NCI-H1105 (cell line): ENCODE data around the gene RGS16.
A peak's percentile ranks its signal among the peaks of the same experiment; 100 is the strongest.

Source experiments
- DNase-seq: peaks from one replicate; lab custom pipeline; 2025; lab: John Stamatoyannopoulos, UW

Gene RGS16

DNA sequence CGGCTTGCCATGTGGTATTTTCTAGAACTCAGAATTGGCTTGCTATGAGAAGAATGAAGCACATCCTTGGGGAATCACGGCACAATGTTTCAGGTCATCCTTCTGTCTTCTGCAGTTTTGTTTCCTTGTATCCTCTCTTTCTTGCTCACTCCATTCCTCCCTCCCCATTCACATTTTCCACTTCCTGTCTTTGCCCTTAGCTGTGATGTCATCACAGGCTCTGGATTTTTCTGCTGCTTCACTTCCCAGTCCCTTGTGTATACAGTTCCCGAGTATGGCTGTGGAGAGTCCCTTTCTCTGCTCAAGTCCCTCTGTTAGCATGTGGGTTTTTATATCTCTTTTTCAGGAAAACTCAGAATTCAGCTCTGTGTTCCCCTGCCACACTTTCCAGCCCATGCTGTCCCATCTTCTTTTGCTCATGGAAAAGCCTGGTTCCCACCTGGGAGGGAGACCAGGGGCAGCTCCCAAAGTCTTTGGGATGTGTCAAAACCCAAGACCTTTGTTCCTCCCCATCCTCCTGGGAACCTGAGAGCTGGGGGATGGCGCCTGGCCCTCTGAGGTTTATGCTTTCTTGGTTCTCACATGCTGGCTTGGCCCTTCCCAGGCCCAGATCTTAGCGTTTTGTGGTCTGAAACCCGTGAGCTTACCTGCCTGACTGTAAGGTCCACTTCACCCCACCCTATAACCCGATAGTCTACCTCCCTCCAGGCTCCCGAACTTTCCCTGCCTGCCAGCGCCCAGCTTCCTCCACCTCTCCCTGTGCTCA, 4.8 kb upstream of the RGS16 start:
- no peak for DNase-seq

GRCh38 chr1:182608236-182608635, 4.0 kb upstream of the RGS16 start:
- DNase-seq, result no peak

GRCh38 chr1:182607566-182607965, 3.4 kb upstream of the RGS16 start:
- DNase-seq, result no peak

GRCh38 chr1:182603646-182604174, 479 bp downstream of the RGS16 start:
- DNase-seq, result no peak

GRCh38 chr1:182602935-182603645, 1.1 kb downstream of the RGS16 start:
- DNase-seq, result no peak

GRCh38 chr1:182601913-182602312, 2.3 kb downstream of the RGS16 start:
- DNase-seq, result no peak

- peak; percentile 81 for DNase-seq
These were observed 2.8 kb downstream of the RGS16 start for GRCh38 chr1:182601416-182601786.

DNA sequence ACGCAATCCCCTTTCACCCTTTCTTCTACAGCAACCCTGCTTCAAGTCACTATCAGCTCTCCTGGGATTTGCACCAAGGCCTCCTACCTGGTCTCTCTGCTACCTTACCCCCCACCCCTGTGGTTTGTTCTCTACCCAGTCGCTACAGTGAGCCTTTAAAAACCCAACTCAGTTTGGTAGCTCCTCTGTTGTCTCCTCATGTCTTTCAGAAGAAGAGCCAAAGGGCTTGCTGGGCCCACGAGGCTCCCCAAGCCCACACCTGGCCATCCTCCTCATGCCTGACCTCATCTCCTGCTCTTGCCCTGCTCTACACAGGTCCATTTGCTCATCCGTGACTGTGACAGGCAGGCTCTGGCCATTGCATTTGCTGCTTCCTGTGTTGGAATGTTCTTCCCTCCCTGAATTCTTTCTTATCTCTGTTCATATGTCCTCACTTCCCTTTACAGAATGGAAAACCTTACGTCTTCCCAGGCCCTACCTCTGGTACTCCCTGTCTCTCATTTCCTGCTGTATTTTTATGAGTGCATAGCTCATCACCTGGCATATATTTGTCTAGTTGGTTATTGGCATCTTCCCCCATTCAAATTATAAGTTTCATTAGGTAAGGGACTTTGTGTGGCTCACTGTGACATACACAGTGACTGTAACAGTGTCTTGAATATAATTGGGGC, 3.3 kb downstream of the RGS16 start:
- DNase-seq, result no peak

- no peak for DNase-seq
These were observed 4.0 kb downstream of the RGS16 start for GRCh38 chr1:182600036-182600713.

- no peak for DNase-seq
These were observed 4.8 kb downstream of the RGS16 start for GRCh38 chr1:182599339-182599738.

DNA sequence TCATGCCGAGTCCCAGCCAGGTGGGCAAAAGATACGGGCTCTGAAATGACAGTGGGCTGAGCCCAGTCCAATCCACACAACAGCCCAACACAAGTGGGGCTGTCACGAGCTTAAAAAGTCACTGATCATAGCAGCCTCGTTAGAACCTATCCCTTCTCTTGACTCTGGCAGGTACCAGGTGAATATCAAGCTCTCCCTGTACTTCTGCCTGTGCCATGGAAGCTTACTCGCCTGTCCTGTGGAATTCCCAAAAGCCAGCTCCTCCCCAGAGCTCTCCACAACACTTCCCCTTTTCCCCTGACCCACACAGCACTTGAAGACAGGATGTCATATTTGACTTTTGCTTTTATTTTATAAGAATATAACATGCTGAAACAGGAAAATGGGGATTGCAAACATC, 5.9 kb downstream of the RGS16 start:
- no peak for DNase-seq

DNA sequence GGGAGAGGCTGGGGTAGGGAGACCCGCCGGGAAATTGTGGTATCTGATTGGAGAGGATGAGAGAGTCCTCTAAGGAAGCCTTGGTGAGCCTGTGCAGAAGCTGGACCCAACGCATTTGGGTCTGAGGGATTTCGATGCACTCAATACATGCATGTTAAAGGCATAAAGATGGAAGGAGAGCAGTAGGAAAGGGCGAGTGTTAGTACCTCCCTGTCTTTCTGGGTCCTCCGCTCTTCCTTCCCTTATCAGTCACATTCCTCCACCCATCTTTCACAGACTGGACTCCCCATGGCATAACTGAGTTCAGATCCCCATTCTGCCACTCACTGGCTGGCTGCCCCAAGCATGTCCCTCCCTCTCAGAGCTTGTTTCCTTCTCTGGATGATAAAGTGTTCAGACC, 7.3 kb downstream of the RGS16 start:
- DNase-seq, result no peak

DNA sequence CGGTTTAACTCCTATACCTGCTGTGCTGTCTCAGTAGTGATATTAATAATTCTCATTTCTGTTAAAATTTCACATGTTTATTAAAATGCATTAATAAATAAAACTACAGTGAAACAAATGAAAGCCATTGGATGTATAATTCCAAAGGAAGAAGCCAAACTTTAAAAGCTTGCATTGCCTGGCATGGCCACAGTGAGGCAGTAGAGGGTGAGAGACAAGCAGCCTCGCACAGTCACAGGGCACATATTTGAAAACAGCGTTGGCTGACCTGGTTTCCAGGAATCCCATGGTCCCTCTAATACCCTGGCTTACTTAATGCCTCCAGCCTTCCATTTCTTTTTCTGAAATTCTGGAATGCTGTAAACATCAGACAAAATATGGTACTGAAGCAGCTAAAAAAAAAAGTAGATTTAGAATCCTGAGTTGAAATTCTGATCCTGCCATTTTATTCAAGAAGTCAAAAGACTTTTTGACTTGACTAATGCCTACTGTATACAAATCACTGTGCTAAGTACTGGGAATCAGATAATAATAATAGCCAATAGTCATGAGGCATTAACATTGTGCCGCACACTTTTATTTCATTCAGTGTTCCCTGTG, 8.4 kb downstream of the RGS16 start:
- peak; percentile 20 for DNase-seq

GRCh38 chr1:182589931-182590330, 14.3 kb downstream of the RGS16 start:
- no peak for DNase-seq

DNA sequence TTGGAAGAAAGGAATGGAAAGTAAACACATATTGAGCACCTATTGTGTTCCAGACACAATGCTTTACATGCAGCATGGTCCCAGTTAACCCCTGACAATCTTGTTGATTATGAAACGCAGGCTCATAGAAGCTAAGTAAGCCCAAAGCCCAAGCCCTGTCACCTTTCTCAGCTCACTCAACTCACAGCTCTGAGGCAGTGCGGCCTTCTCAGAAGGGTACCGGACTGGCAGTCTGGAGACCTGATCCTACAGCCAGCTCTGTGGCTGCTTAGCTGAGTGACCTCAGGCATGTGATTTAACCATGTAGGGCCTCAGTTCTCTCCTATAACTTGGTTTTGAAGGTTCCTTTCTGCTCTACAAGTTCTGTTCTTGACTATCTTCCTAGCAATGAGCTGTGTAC, 14.7 kb downstream of the RGS16 start:
- no peak for DNase-seq

DNA sequence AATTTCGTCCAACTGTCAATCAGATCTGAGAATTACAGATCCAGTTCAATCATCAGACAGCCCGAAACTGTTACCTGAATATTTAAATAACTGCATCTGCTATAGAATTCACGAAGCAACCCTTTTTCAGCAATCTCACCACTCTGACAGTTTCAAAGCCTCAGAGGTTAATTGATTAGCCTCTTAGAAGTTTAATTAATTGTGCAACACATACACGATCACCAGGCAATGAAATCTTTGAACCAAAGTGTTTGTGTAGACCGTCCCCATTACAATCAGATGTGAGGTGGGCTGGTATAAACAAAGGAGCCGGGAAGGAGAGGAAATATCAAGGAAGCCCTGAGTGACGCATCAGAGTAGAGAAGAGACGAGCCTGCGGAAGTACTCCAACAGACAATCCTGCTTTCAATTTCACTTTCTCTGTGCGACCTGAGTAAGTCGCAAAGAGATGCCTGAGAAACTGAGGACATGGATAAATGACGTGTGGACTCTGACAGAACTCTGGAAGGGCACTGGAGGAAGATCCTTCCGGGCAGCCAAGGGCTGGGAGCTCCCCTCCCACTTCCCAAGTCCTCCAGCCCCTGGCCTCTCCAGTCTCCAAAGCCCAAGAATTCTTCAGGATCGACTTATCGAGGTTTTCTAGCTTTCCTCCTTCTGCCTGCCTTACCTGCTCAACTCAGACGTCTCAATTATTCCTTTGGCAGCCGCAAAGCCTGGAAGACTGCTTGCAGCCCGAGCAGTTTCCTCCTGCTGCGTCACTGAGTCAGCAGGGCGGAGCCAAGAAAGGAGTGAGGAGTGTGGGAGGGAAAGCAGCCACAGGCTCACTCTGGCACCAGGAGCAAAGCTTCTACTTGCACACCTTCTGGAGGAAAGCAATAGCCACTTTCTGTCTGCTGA, 15.4 kb downstream of the RGS16 start, which contains the start of gene RNASEL:
RNASEL (minus strand) TSS at position 757 of the 897 bp plus-strand sequence. CDS start 2,450 bp downstream, outside the sequence.
- no peak for DNase-seq

GRCh38 chr1:182587666-182588499, 16.3 kb downstream of the RGS16 start:
- no peak for DNase-seq

DNA sequence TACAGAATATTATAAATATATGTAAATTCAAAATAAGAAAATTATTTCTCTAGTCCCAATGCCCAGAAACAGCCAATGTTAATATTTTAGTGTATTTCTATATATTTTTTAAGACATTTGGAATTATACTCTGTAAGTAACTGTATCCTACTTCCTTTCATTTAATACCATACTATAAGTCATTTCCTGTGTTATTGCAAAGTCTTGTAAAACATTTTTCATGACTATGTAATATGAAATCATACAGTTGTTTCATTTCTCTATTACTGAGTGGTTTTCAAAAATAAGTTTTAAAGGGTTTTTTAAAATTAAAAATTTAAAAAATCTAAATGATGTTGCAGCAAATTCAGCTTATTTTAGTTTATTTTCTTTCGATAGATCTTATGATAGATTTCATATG, 17.1 kb downstream of the RGS16 start:
- no peak for DNase-seq

- DNase-seq, result no peak
These were observed 17.8 kb downstream of the RGS16 start for GRCh38 chr1:182586380-182586779.

DNA sequence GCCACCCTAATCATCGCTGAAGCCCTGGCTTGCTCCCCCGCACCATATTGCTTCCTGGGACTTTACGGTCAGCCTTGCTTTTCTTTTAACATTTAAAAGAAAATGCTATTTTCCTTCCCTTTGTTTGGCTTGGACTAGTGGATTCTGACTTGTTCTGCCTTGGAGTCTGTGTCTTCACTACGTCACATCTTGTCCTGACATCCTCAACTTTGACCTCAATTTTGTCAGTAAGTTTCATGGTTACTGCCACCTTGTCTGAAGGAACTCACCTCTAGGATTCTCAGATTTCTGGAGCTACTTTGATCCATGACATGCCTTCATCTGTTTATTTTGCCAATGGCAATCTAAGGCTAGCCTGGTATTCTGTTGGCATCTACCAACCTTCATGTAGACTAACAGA, 19.4 kb downstream of the RGS16 start:
- DNase-seq, result no peak
